Measurements from ENCODE around the gene TEKT5.

DNA sequence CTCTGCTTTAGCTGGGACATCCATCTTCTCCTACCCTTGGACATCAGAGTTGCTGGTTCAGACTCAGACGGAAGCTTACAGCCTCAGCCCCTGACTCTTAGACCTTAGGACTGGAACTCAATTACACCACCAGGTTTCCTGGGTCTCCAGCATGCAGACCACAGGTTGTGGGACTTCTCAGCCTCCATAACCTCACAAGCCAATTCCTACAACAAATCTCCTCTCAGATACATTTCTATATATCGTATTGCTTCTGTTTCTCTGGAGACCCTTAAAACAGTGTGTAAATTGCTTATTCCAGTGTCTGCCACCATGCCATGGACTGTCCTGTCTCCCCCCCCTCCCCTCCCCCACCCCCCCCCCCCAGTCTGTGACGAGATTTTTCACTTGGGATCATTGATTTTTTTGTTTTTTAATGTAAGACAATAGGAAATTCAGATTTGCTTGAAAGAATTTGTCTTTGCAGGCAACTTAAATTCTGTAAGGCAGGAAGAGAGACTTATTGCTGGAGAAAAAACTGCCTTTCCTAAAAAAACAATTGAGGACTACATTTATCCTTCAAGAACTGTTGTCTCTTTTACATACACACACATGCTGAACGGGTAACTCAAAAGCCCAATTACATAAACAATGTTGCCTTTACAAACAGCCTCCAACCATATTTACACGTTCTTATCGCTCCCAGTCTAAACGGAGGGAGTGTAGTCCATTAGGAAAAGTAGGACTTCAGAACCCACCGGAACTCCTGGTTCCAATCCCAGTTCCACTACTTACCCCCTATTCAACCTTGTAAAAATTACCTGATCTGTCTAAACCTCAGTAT is 39.9 kb downstream of the TEKT5 start:
- TF ChIP-seq, protein P1, sequence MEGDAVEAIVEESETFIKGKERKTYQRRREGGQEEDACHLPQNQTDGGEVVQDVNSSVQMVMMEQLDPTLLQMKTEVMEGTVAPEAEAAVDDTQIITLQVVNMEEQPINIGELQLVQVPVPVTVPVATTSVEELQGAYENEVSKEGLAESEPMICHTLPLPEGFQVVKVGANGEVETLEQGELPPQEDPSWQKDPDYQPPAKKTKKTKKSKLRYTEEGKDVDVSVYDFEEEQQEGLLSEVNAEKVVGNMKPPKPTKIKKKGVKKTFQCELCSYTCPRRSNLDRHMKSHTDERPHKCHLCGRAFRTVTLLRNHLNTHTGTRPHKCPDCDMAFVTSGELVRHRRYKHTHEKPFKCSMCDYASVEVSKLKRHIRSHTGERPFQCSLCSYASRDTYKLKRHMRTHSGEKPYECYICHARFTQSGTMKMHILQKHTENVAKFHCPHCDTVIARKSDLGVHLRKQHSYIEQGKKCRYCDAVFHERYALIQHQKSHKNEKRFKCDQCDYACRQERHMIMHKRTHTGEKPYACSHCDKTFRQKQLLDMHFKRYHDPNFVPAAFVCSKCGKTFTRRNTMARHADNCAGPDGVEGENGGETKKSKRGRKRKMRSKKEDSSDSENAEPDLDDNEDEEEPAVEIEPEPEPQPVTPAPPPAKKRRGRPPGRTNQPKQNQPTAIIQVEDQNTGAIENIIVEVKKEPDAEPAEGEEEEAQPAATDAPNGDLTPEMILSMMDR (IDR thresholded peaks at IDR 0.05; ENCODE audit: low read depth, low read length) = no peak
- no peak for TF ChIP-seq EZH2phosphoT487 (IDR thresholded peaks at IDR 0.05; ENCODE audit: low read depth)
